ENCODE measurements around the gene ARMC6. TPM values are rescaled to one million over a fixed set of nuclear protein-coding genes. Genes with fewer than 3 reads are reported as not detected.

Gene ARMC6
- 95.1 and 112 TPM in 2 replicates for total RNA-seq (2014; rRNA removed; shearing (Covaris generic))
- polyA plus RNA-seq (2016; fragmentation: Nextera tagmentation; extraction: Ambion mirVana) = 40.9 and 45.0 TPM in 2 replicates
- long read RNA-seq, transcript ARMC6-202 (8 exons, 2,383 nt) = major isoform, 21 of 44 reads
- long read RNA-seq, transcript ARMC6-206 (9 exons, 2,488 nt) = minor isoform, 9 of 44 reads
- long read RNA-seq, transcript ARMC6-201 (8 exons, 2,412 nt) = minor isoform, 7 of 44 reads
- long read RNA-seq, partial matches to known transcripts = 2 of 44 reads
- long read RNA-seq, other reads (novel, unspliced or antisense) = 5 of 44 reads

DNA sequence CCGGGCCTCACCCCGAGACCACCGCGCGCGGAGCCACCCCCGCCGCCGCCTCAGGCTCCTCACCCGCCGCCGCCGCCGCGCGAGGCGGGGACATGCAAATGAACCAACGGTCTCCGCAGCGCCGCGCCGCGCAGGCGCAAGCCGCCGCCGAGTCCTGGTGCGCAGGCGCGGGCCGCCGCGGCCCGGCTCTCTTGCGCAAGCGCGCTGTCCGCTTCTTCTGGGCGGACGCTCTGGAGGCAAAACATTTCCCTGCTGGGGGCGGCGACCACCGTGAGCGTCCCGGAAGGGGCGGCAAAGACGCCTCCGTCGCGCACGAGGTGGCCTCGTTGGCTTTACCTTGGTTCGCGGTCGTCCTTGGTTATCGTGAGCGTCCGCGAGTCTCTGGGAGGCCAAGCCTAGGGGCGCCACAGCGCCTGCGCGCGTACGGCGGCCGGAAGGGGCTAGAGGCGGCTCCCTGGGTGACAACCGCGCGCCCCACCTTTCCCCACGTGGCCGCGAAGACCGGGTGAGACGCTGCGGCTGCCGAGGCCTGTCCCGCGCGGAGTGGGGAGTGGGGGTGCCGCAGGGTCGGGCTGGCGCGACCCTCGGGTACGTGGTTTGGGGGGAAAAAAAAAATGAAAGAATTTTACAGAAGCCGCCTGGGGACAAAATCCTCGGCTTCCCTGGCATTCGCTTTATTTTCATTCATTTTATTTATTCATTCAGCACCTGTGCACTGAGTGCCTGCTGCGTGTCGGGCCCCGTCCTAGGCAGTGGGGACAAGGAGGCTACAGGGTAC, at the start of gene ARMC6, which contains the start of gene SUGP2:
ARMC6 (plus strand) TSS at position 178 of the 778 bp plus-strand sequence. CDS start 607 bp downstream, outside the sequence.
SUGP2 (minus strand) TSS at position 92 of the 778 bp plus-strand sequence. CDS start 2,446 bp downstream, outside the sequence.
- TF ChIP-seq NANOG (IDR thresholded peaks at IDR 0.05; ENCODE audit: borderline replicate concordance) (no peak), ZNF331 (CRISPR knock-in tag; IDR thresholded peaks at IDR 0.05; ENCODE audit: low read depth) (no peak), STAT1 (IDR thresholded peaks at IDR 0.05; ENCODE audit: unreplicated experiment) (no peak), JUNB (IDR thresholded peaks at IDR 0.05; ENCODE audit: unreplicated experiment) (no peak), POLR2AphosphoS5 (IDR thresholded peaks at IDR 0.05; ENCODE audit: low read depth) (peak; percentile 67), EZH2 (IDR thresholded peaks at IDR 0.05; ENCODE audit: low read depth, unreplicated experiment) (no peak), EZH2phosphoT487 (IDR thresholded peaks at IDR 0.05; ENCODE audit: unreplicated experiment) (no peak), ZNF114 (CRISPR knock-in tag; IDR thresholded peaks at IDR 0.05) (no peak), CREB1 (CRISPR knock-in tag; IDR thresholded peaks at IDR 0.05; ENCODE audit: low read depth) (no peak)
- TF ChIP-seq, protein P1, sequence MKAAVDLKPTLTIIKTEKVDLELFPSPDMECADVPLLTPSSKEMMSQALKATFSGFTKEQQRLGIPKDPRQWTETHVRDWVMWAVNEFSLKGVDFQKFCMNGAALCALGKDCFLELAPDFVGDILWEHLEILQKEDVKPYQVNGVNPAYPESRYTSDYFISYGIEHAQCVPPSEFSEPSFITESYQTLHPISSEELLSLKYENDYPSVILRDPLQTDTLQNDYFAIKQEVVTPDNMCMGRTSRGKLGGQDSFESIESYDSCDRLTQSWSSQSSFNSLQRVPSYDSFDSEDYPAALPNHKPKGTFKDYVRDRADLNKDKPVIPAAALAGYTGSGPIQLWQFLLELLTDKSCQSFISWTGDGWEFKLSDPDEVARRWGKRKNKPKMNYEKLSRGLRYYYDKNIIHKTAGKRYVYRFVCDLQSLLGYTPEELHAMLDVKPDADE (IDR thresholded peaks at IDR 0.05) = peak; percentile 20; the same call in 1 of the 2 replicates
- TF ChIP-seq, protein P2, sequence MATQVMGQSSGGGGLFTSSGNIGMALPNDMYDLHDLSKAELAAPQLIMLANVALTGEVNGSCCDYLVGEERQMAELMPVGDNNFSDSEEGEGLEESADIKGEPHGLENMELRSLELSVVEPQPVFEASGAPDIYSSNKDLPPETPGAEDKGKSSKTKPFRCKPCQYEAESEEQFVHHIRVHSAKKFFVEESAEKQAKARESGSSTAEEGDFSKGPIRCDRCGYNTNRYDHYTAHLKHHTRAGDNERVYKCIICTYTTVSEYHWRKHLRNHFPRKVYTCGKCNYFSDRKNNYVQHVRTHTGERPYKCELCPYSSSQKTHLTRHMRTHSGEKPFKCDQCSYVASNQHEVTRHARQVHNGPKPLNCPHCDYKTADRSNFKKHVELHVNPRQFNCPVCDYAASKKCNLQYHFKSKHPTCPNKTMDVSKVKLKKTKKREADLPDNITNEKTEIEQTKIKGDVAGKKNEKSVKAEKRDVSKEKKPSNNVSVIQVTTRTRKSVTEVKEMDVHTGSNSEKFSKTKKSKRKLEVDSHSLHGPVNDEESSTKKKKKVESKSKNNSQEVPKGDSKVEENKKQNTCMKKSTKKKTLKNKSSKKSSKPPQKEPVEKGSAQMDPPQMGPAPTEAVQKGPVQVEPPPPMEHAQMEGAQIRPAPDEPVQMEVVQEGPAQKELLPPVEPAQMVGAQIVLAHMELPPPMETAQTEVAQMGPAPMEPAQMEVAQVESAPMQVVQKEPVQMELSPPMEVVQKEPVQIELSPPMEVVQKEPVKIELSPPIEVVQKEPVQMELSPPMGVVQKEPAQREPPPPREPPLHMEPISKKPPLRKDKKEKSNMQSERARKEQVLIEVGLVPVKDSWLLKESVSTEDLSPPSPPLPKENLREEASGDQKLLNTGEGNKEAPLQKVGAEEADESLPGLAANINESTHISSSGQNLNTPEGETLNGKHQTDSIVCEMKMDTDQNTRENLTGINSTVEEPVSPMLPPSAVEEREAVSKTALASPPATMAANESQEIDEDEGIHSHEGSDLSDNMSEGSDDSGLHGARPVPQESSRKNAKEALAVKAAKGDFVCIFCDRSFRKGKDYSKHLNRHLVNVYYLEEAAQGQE (IDR thresholded peaks at IDR 0.05; ENCODE audit: unreplicated experiment) = no peak
- TF ChIP-seq, protein P3, sequence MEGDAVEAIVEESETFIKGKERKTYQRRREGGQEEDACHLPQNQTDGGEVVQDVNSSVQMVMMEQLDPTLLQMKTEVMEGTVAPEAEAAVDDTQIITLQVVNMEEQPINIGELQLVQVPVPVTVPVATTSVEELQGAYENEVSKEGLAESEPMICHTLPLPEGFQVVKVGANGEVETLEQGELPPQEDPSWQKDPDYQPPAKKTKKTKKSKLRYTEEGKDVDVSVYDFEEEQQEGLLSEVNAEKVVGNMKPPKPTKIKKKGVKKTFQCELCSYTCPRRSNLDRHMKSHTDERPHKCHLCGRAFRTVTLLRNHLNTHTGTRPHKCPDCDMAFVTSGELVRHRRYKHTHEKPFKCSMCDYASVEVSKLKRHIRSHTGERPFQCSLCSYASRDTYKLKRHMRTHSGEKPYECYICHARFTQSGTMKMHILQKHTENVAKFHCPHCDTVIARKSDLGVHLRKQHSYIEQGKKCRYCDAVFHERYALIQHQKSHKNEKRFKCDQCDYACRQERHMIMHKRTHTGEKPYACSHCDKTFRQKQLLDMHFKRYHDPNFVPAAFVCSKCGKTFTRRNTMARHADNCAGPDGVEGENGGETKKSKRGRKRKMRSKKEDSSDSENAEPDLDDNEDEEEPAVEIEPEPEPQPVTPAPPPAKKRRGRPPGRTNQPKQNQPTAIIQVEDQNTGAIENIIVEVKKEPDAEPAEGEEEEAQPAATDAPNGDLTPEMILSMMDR (conservative IDR thresholded peaks at IDR 0.05; ENCODE audit: low read depth in 2 of 2) = no peak
- TF ChIP-seq, protein P4, sequence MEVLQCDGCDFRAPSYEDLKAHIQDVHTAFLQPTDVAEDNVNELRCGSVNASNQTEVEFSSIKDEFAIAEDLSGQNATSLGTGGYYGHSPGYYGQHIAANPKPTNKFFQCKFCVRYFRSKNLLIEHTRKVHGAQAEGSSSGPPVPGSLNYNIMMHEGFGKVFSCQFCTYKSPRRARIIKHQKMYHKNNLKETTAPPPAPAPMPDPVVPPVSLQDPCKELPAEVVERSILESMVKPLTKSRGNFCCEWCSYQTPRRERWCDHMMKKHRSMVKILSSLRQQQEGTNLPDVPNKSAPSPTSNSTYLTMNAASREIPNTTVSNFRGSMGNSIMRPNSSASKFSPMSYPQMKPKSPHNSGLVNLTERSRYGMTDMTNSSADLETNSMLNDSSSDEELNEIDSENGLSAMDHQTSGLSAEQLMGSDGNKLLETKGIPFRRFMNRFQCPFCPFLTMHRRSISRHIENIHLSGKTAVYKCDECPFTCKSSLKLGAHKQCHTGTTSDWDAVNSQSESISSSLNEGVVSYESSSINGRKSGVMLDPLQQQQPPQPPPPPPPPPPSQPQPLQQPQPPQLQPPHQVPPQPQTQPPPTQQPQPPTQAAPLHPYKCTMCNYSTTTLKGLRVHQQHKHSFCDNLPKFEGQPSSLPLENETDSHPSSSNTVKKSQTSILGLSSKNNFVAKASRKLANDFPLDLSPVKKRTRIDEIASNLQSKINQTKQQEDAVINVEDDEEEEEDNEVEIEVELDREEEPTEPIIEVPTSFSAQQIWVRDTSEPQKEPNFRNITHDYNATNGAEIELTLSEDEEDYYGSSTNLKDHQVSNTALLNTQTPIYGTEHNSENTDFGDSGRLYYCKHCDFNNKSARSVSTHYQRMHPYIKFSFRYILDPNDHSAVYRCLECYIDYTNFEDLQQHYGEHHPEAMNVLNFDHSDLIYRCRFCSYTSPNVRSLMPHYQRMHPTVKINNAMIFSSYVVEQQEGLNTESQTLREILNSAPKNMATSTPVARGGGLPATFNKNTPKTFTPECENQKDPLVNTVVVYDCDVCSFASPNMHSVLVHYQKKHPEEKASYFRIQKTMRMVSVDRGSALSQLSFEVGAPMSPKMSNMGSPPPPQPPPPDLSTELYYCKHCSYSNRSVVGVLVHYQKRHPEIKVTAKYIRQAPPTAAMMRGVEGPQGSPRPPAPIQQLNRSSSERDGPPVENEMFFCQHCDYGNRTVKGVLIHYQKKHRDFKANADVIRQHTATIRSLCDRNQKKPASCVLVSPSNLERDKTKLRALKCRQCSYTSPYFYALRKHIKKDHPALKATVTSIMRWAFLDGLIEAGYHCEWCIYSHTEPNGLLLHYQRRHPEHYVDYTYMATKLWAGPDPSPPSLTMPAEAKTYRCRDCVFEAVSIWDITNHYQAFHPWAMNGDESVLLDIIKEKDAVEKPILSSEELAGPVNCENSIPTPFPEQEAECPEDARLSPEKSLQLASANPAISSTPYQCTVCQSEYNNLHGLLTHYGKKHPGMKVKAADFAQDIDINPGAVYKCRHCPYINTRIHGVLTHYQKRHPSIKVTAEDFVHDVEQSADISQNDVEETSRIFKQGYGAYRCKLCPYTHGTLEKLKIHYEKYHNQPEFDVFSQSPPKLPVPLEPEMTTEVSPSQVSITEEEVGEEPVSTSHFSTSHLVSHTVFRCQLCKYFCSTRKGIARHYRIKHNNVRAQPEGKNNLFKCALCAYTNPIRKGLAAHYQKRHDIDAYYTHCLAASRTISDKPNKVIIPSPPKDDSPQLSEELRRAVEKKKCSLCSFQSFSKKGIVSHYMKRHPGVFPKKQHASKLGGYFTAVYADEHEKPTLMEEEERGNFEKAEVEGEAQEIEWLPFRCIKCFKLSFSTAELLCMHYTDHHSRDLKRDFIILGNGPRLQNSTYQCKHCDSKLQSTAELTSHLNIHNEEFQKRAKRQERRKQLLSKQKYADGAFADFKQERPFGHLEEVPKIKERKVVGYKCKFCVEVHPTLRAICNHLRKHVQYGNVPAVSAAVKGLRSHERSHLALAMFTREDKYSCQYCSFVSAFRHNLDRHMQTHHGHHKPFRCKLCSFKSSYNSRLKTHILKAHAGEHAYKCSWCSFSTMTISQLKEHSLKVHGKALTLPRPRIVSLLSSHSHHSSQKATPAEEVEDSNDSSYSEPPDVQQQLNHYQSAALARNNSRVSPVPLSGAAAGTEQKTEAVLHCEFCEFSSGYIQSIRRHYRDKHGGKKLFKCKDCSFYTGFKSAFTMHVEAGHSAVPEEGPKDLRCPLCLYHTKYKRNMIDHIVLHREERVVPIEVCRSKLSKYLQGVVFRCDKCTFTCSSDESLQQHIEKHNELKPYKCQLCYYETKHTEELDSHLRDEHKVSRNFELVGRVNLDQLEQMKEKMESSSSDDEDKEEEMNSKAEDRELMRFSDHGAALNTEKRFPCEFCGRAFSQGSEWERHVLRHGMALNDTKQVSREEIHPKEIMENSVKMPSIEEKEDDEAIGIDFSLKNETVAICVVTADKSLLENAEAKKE (CRISPR knock-in tag; IDR thresholded peaks at IDR 0.05) = no peak
- Histone ChIP-seq H3K9me2 (ENCODE audit: insufficient read depth) (no peaks in the 10 kb centered on the region), H3K4me3 (peak within 1 kb of the TSS; percentile 91), H3K36me3 (ENCODE audit: insufficient read depth) (peaks cover 41% of the 10 kb centered on the region), H3K4me2 (peak within 1 kb of the TSS; percentile 99), H3K79me2 (replicated peaks; ENCODE audit: insufficient read depth) (peaks cover 78% of the 10 kb centered on the region), H3F3A (replicated peaks; ENCODE audit: low read depth) (peaks cover 17% of the 10 kb centered on the region), H3K4me1 (ENCODE audit: insufficient read depth) (peaks cover 12% of the 10 kb centered on the region; the same call in 1 of the 2 replicates), H2AFZ (peak within 1 kb of the TSS; percentile 87), H4K20me1 (replicated peaks; ENCODE audit: insufficient read depth) (peaks cover 51% of the 10 kb centered on the region), H3K27me3 (ENCODE audit: insufficient read depth) (no peaks in the 10 kb centered on the region), H3K27ac (ENCODE audit: low read depth) (peak within 1 kb of the TSS; percentile 96)
- peaks cover 16% of the 10 kb centered on the region for H3K9me3 Mint-ChIP-seq
- H3K4me1 Mint-ChIP-seq = peaks cover 14% of the 10 kb centered on the region
- H3K27me3 Mint-ChIP-seq (ENCODE audit: insufficient read depth, low read depth, poor library complexity) = peaks cover 15% of the 10 kb centered on the region
- DNase-seq (ENCODE audit: low spot score) = peak; percentile 87
- ATAC-seq = peak; percentile 73
- peak within 1 kb of the TSS; percentile 94 for H3K27ac Mint-ChIP-seq
- peak within 1 kb of the TSS; percentile 90 for H3K4me3 Mint-ChIP-seq
- peaks cover 64% of the 10 kb centered on the region for H3K36me3 Mint-ChIP-seq (ENCODE audit: low read depth)
